Measurements from ENCODE around the gene HHEX. TPM values are rescaled to one million over a fixed set of nuclear protein-coding genes. Genes with fewer than 3 reads are reported as not detected.
A peak's percentile ranks its signal among the peaks of the same experiment; 100 is the strongest.

The HHEX gene
- total RNA-seq, 6 donors from 2014 or later: 5.8 to 21.9 (median 15.8) TPM

- H3K27me3 ChIP-seq: no peaks in the 10 kb centered on the region
- peaks cover 0 to 7% (median 2%) of the 10 kb centered on the region in 4 donors for H3K36me3 ChIP-seq
- H3K4me3 ChIP-seq: no peak overlapping the region
- ATAC-seq (ENCODE audit: low FRiP score in 2 of 2) (peak in 1 of 2 donors; percentile 37), DNase-seq (peak in 1 of 2 donors; percentile 83)
- H3K4me1 ChIP-seq: peaks cover 21 to 27% (median 23%) of the 10 kb centered on the region in 4 donors
- 78 to 88% methylated on average over 20 to 58 of the region's 61 CpGs for WGBS, 2 donors
- H3K27ac ChIP-seq: no peak overlapping the region
- no peaks in the 10 kb centered on the region for H3K9me3 ChIP-seq
- TF ChIP-seq POLR2A (IDR thresholded peaks at IDR 0.05) (no peak), EP300 (IDR thresholded peaks at IDR 0.05) (no peak), POLR2AphosphoS5 (IDR thresholded peaks at IDR 0.05) (no peak)
- TF ChIP-seq, protein P1, sequence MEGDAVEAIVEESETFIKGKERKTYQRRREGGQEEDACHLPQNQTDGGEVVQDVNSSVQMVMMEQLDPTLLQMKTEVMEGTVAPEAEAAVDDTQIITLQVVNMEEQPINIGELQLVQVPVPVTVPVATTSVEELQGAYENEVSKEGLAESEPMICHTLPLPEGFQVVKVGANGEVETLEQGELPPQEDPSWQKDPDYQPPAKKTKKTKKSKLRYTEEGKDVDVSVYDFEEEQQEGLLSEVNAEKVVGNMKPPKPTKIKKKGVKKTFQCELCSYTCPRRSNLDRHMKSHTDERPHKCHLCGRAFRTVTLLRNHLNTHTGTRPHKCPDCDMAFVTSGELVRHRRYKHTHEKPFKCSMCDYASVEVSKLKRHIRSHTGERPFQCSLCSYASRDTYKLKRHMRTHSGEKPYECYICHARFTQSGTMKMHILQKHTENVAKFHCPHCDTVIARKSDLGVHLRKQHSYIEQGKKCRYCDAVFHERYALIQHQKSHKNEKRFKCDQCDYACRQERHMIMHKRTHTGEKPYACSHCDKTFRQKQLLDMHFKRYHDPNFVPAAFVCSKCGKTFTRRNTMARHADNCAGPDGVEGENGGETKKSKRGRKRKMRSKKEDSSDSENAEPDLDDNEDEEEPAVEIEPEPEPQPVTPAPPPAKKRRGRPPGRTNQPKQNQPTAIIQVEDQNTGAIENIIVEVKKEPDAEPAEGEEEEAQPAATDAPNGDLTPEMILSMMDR (IDR thresholded peaks at IDR 0.05): no peak
Observed at GRCh38 chr10:92695679-92696605, 6.2 kb downstream of the HHEX start.

GRCh38 chr10:92696606-92697383, 7.0 kb downstream of the HHEX start:
- H3K4me1 ChIP-seq: peaks cover 21 to 24% (median 22%) of the 10 kb centered on the region in 4 donors
- H3K9me3 ChIP-seq: no peaks in the 10 kb centered on the region
- ATAC-seq (ENCODE audit: low FRiP score in 2 of 2) (no peak), DNase-seq (no peak)
- peaks cover 0 to 7% (median 2%) of the 10 kb centered on the region in 4 donors for H3K36me3 ChIP-seq
- H3K4me3 ChIP-seq: no peak overlapping the region
- no peak overlapping the region for H3K27ac ChIP-seq
- TF ChIP-seq EP300 (IDR thresholded peaks at IDR 0.05) (no peak), POLR2A (IDR thresholded peaks at IDR 0.05) (no peak), POLR2AphosphoS5 (IDR thresholded peaks at IDR 0.05) (no peak)
- TF ChIP-seq, protein P1 (IDR thresholded peaks at IDR 0.05): no peak
- WGBS, 2 donors: 84 to 88% methylated on average over 7 of the region's 7 CpGs
- H3K27me3 ChIP-seq: no peaks in the 10 kb centered on the region

DNA sequence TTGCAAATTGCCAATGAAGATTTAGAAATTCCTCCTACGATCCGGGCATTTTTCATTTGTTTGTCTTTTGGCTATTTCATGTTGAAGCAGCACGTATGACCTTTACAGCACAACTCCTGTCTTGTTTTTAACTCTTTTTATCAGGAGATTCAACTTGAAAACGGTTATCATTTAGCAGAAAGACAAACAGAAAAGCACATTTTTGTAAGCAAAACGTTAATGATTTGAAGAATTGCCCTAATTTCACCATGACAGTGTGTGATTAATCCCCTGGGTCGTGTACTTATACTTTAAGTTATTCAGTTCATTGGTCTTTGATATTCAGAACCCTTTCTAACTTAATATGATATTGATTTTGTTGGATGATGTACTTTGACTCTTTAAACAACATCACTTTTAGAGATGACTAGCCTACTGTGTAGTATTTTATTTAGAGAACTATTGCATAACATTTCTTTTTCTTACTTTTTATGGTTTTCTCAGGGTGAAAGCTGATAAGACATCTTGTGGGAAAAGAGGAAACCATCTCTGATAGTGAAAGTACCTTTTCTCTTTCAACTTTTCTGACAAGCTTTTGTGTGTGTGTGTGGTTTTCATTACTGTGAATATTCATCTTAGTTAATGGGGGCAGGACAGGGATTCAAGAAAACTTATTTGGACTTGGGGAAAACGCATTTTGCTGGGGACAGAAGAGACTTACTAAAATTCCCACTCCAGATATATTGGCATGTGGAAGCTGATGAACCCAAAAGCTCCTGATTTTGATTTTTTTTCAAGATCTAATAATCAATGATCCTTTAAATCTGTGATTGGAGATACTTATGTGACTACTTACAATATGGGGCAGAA, 8.1 kb downstream of the HHEX start:
- no peak overlapping the region for H3K27ac ChIP-seq
- no peak for TF ChIP-seq EP300 (IDR thresholded peaks at IDR 0.05)
- no peak for TF ChIP-seq POLR2A (IDR thresholded peaks at IDR 0.05)
- no peak for TF ChIP-seq POLR2AphosphoS5 (IDR thresholded peaks at IDR 0.05)
- TF ChIP-seq, protein P1 (IDR thresholded peaks at IDR 0.05): no peak
- 46 to 53% methylated on average over 7 of the region's 7 CpGs for WGBS, 2 donors
- no peaks in the 10 kb centered on the region for H3K9me3 ChIP-seq
- no peaks in the 10 kb centered on the region for H3K27me3 ChIP-seq
- peaks cover 0 to 7% (median 2%) of the 10 kb centered on the region in 4 donors for H3K36me3 ChIP-seq
- no peak for ATAC-seq (ENCODE audit: low FRiP score in 2 of 2)
- H3K4me1 ChIP-seq: peaks cover 13 to 16% (median 15%) of the 10 kb centered on the region in 4 donors
- no peak for DNase-seq
- H3K4me3 ChIP-seq: no peak overlapping the region

DNA sequence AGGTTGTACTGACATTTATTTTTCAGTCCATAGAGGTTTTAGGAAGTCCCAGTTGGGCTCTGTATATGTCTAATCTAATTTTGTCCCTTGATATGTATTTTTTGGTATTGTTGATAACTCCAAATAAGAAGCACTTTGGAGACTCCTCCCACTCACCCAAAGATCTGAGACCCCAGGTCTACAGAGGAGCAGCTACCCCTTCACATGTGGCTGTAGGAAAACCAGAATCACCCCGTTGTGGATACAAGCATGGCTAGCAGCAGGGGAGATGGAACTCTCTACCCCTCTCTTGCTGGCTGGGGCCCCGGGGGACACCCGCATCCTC, 9.4 kb downstream of the HHEX start:
- Histone ChIP-seq H3K27me3 (no peaks in the 10 kb centered on the region), H3K36me3 (peaks cover 0 to 7% (median 2%) of the 10 kb centered on the region in 4 donors), H3K9me3 (no peaks in the 10 kb centered on the region), H3K4me1 (peaks cover 10 to 15% (median 11%) of the 10 kb centered on the region in 4 donors), H3K27ac (peak overlapping the region in 2 of 4 donors; percentile 16 to 22), H3K4me3 (peak overlapping the region in 3 of 4 donors; percentile 22 to 49 (median 39))
- ATAC-seq (ENCODE audit: low FRiP score in 2 of 2) (peak in 1 of 2 donors; percentile 59), DNase-seq (no peak)
- WGBS, 2 donors: 7 to 25% methylated on average over 1 to 3 of the region's 3 CpGs
- TF ChIP-seq EP300 (IDR thresholded peaks at IDR 0.05): no peak
- TF ChIP-seq POLR2A (IDR thresholded peaks at IDR 0.05): no peak
- TF ChIP-seq, protein P1 (IDR thresholded peaks at IDR 0.05): no peak
- no peak for TF ChIP-seq POLR2AphosphoS5 (IDR thresholded peaks at IDR 0.05)
